Thymus (tissue), 11 donors: ENCODE data around the gene KIRREL3. TPM values are rescaled to one million over a fixed set of nuclear protein-coding genes. Genes with fewer than 3 reads are reported as not detected.

ENCODE experiments used
- DNase-seq, 9 donors: peaks; one replicate each; pipeline ENCODE4 v3.0.0-alpha.2; 2013; ENCODE audit warnings: low spot score in 9 of 9, low read depth in 6 of 9, missing footprints in 1 of 9
- H3K27ac ChIP-seq, 2 donors: one replicate each; pipeline ENCODE4 v1.5.1; 2013; ENCODE audit warnings: control low read depth in 1 of 2, low read depth in 1 of 2, low read length in 1 of 2, mild to moderate bottlenecking in 1 of 2, moderate library complexity in 1 of 2
- H3K27me3 ChIP-seq, 2 donors: one replicate each; pipeline ENCODE4 v1.5.1; 2013; ENCODE audit warnings: low read length in 1 of 2; ENCODE audit not compliant: control insufficient read depth in 2 of 2, insufficient read depth in 1 of 2
- H3K36me3 ChIP-seq, 2 donors: one replicate each; pipeline ENCODE4 v1.5.1; 2013; ENCODE audit warnings: low read length in 1 of 2, mild to moderate bottlenecking in 1 of 2, moderate library complexity in 1 of 2; ENCODE audit not compliant: control insufficient read depth in 2 of 2, insufficient read depth in 2 of 2
- H3K4me1 ChIP-seq, 2 donors: one replicate each; pipeline ENCODE4 v1.5.1; 2013; ENCODE audit warnings: low read length in 2 of 2; ENCODE audit not compliant: control insufficient read depth in 2 of 2, insufficient read depth in 2 of 2
- H3K4me3 ChIP-seq, 2 donors: one replicate each; pipeline ENCODE4 v1.5.1; 2013; ENCODE audit warnings: low read length in 2 of 2, control low read depth in 1 of 2, mild to moderate bottlenecking in 1 of 2
- H3K9me3 ChIP-seq, 2 donors: one replicate each; pipeline ENCODE4 v1.5.1; 2013; ENCODE audit warnings: low read length in 1 of 2, mild to moderate bottlenecking in 1 of 2; ENCODE audit not compliant: control insufficient read depth in 2 of 2, insufficient read depth in 1 of 2
- WGBS: extraction: QIAGEN DNeasy Blood & Tissue Kit; methylation state at CpG from one replicate; pipeline ENCODE4 v1.1.7; 2013; 5-methylcytosine and 5-hydroxymethylcytosine counted together
- polyA plus RNA-seq: library from polyadenylated mRNA; stranded (reverse); fragments of 200-250 nt; gene quantifications from one replicate; pipeline ENCODE4 v1.2.3, GENCODE V29; 2013
- total RNA-seq: library from RNA; stranded (reverse); fragments of 120-200 nt; gene quantifications from one replicate; pipeline ENCODE4 v1.2.4, GENCODE V29; 2013
- donor health status: healthy.

KIRREL3 gene
- total and polyA plus RNA-seq, 2 donors, result 0.09 to 0.14 TPM

DNA sequence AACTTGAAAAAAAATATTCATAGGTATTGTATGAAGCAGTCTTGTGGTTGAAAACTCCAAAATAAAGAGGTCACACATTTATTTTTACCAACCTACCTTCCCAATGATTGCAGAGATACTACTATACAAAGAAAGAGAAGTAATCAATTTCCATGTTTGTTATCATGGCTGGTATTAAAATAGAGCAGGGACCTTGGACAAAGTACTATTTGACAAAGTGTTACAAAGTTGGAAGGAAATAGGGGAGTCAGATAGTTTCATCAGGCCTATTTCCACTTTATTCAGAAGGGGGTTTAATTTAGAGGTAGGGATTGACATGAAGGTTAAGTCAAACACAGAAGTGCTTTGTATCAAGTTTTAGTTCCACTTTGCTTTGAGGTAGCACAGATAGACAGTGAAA, 34.4 kb upstream of the KIRREL3 start:
- Histone ChIP-seq H3K27ac (no peak overlapping the region), H3K9me3 (no peaks in the 10 kb centered on the region), H3K36me3 (no peaks in the 10 kb centered on the region), H3K4me3 (no peak overlapping the region), H3K4me1 (no peaks in the 10 kb centered on the region), H3K27me3 (no peaks in the 10 kb centered on the region)
- no peak for DNase-seq

DNA sequence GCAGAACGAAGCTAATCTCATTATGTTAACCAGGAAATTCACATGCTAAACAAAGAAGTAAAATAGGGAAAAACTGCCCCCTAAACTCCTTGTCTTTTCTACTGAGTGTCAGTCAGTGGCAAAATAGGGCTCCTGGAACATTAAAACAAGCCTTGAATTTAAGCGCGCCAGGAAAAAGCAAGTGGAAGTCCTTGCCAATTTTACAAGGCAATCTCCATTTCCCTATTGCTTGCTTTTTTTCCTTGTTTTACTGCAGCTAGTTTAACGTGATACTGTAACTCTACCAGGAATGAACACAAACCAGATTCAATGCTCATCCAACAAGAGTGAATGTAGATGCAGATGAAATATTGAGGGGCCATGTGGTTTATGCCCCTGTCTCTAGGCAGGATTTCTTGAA, 28.1 kb upstream of the KIRREL3 start:
- Histone ChIP-seq H3K9me3 (no peaks in the 10 kb centered on the region), H3K4me1 (no peaks in the 10 kb centered on the region), H3K36me3 (no peaks in the 10 kb centered on the region), H3K27me3 (no peaks in the 10 kb centered on the region), H3K27ac (no peak overlapping the region), H3K4me3 (no peak overlapping the region)
- no peak for DNase-seq
- 73% methylated on average over 4 of the region's 4 CpGs for WGBS

DNA sequence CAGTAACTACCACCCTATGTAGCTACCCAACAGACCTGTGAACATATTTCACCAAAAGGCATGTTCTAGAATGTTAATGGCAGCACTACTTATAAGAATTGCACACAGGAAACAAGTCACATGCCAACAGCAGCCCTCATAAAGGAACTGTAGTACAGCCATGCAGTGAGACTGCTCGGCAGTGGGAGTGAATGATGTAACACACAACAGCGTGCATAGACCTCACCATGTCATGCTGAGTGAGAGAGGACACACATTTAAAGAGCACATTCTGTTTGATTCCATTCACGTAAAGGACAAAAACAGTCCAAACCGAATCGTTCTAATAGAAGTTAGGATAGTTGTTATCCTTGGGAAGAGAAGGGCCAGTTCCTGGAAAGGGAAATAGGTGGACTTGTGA, 27.2 kb upstream of the KIRREL3 start:
- Histone ChIP-seq H3K36me3 (no peaks in the 10 kb centered on the region), H3K4me3 (no peak overlapping the region), H3K27me3 (no peaks in the 10 kb centered on the region), H3K4me1 (no peaks in the 10 kb centered on the region), H3K9me3 (no peaks in the 10 kb centered on the region), H3K27ac (no peak overlapping the region)
- DNase-seq, result no peak
- 83% methylated on average over 5 of the region's 5 CpGs for WGBS

DNA sequence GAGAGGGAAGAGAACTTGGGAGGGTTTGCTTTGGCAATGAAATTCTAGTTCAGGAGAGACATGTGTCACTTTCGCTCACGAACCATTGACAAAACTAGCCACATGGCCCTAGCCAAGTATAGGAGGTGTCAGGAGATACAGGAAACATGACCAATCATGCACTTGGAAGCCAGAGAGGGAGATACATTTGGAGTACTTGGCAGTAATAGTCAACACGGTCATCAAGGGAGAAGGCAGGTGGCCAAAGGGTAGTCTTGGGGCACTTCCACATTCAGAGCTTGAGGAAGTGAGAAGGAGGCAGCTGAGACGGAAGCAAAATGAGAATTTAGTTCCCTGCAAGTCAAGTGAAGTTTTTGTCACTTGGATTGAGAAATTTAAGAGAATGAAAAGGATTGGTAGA, 26.4 kb upstream of the KIRREL3 start:
- 66% methylated on average over 4 of the region's 4 CpGs for WGBS
- no peaks in the 10 kb centered on the region for H3K9me3 ChIP-seq
- no peaks in the 10 kb centered on the region for H3K27me3 ChIP-seq
- no peak for DNase-seq
- no peak overlapping the region for H3K27ac ChIP-seq
- H3K4me1 ChIP-seq, result no peaks in the 10 kb centered on the region
- H3K36me3 ChIP-seq, result no peaks in the 10 kb centered on the region
- H3K4me3 ChIP-seq, result no peak overlapping the region

- Histone ChIP-seq H3K9me3 (no peaks in the 10 kb centered on the region), H3K27ac (no peak overlapping the region), H3K27me3 (no peaks in the 10 kb centered on the region), H3K4me1 (no peaks in the 10 kb centered on the region), H3K36me3 (no peaks in the 10 kb centered on the region), H3K4me3 (no peak overlapping the region)
- DNase-seq, result no peak
- WGBS, result 92% methylated on average over 2 of the region's 2 CpGs
Measured at GRCh38 chr11:127023991-127024390, 23.4 kb upstream of the KIRREL3 start.

GRCh38 chr11:127018683-127019279, 18.2 kb upstream of the KIRREL3 start:
- no peaks in the 10 kb centered on the region for H3K4me1 ChIP-seq
- DNase-seq, result no peak
- H3K9me3 ChIP-seq, result no peaks in the 10 kb centered on the region
- H3K4me3 ChIP-seq, result no peak overlapping the region
- WGBS, result 89% methylated on average over 8 of the region's 8 CpGs
- no peaks in the 10 kb centered on the region for H3K36me3 ChIP-seq
- no peak overlapping the region for H3K27ac ChIP-seq
- no peaks in the 10 kb centered on the region for H3K27me3 ChIP-seq

- WGBS, result 53% methylated on average over 7 of the region's 7 CpGs
- Histone ChIP-seq H3K27me3 (no peaks in the 10 kb centered on the region), H3K9me3 (no peaks in the 10 kb centered on the region), H3K27ac (no peak overlapping the region), H3K36me3 (no peaks in the 10 kb centered on the region), H3K4me3 (no peak overlapping the region), H3K4me1 (no peaks in the 10 kb centered on the region)
- no peak for DNase-seq
Measured at GRCh38 chr11:127017482-127017881, 16.9 kb upstream of the KIRREL3 start.

GRCh38 chr11:127013550-127013949, 13.0 kb upstream of the KIRREL3 start:
- DNase-seq, result no peak
- no peaks in the 10 kb centered on the region for H3K27me3 ChIP-seq
- H3K4me1 ChIP-seq, result no peaks in the 10 kb centered on the region
- no peaks in the 10 kb centered on the region for H3K9me3 ChIP-seq
- no peak overlapping the region for H3K4me3 ChIP-seq
- H3K27ac ChIP-seq, result no peak overlapping the region
- 85% methylated on average over 5 of the region's 5 CpGs for WGBS
- no peaks in the 10 kb centered on the region for H3K36me3 ChIP-seq

- no peak overlapping the region for H3K4me3 ChIP-seq
- H3K27me3 ChIP-seq, result peaks cover 34 to 40% of the 10 kb centered on the region in 2 donors
- no peak for DNase-seq
- no peaks in the 10 kb centered on the region for H3K9me3 ChIP-seq
- H3K36me3 ChIP-seq, result no peaks in the 10 kb centered on the region
- no peak overlapping the region for H3K27ac ChIP-seq
- WGBS, result 98% methylated on average over 2 of the region's 2 CpGs
- H3K4me1 ChIP-seq, result peaks cover 0 to 2% of the 10 kb centered on the region in 2 donors
Measured at GRCh38 chr11:127006311-127006710, 5.7 kb upstream of the KIRREL3 start.
